Measurements from ENCODE around the gene HIPK4.
"Not testable (repeated sequence)": the region's sequence is repeated elsewhere in the genome, so short reads cannot be mapped to it uniquely, and the experiment has no call there.

HIPK4 gene

GRCh38 chr19:40390084-40390742 lies at the start of gene HIPK4:
TSS of gene HIPK4 (minus strand) at chr19:40390181. CDS start at chr19:40389902, 279 bp downstream.
- ATAC-seq = no peak

GRCh38 chr19:40438284-40438683 lies 48.3 kb upstream of the HIPK4 start:
- no peak for ATAC-seq

GRCh38 chr19:40433391-40434216 lies 43.6 kb upstream of the HIPK4 start:
- peak; percentile 83 to 87 for ATAC-seq

- not testable (repeated sequence) for ATAC-seq
These were observed 42.8 kb upstream of the HIPK4 start for GRCh38 chr19:40432760-40433159.

DNA sequence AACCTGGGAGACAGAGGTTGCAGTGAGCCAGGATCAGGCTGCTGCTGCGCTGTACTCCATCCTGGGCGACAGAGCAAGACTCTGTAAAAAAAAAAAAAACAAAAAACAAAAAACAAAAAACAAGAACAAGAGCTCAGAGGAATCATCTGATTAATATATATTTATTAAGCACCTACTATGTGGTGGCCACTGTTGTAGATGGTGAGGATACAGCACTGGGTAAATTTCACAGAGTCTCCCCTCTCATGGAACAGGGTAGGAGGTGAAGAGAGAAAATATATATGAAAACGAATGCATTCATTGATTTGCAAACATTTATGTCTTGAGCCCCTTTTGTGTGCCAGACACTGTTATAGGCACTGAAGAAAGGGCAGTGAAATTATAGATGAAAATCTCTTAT lies 41.7 kb upstream of the HIPK4 start:
- ATAC-seq = no peak

DNA sequence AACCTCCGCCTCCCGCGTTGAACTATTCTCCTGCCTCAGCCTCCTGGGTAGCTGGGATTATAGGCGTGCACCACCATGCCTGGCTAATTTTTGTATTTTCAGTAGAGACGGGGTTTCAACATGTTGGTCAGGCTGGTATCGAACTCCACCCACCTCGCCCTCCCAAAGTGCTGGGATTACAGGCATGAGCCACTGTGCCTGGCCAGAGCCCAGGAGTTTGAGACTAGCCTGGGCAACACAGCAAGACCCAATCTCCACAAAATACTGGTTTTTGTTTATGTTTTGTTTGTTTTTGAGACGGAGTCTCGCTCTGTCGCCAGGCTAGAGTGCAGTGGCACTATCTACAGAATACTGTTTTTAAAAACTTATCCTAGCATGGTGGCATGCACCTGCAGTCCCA lies 40.3 kb upstream of the HIPK4 start:
- ATAC-seq = not testable (repeated sequence)

DNA sequence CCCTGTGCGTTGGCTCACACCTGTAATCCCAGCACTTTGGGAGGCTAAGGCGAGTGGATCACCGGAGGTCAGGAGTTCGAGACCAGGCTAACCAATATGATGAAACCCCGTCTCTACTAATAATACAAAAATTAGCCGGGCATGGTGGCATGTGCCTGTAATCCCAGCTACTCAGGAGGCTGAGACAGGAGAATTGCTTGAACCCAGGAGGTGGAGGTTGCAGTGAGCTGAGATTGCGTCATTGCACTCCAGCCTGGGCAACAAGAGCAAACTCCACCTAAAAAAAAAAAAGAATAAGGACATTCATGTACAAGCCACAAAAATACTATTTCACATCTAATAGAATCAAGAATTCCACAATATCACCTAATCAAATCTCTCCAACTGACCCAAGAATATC lies 38.2 kb upstream of the HIPK4 start:
- ATAC-seq = not testable (repeated sequence)

DNA sequence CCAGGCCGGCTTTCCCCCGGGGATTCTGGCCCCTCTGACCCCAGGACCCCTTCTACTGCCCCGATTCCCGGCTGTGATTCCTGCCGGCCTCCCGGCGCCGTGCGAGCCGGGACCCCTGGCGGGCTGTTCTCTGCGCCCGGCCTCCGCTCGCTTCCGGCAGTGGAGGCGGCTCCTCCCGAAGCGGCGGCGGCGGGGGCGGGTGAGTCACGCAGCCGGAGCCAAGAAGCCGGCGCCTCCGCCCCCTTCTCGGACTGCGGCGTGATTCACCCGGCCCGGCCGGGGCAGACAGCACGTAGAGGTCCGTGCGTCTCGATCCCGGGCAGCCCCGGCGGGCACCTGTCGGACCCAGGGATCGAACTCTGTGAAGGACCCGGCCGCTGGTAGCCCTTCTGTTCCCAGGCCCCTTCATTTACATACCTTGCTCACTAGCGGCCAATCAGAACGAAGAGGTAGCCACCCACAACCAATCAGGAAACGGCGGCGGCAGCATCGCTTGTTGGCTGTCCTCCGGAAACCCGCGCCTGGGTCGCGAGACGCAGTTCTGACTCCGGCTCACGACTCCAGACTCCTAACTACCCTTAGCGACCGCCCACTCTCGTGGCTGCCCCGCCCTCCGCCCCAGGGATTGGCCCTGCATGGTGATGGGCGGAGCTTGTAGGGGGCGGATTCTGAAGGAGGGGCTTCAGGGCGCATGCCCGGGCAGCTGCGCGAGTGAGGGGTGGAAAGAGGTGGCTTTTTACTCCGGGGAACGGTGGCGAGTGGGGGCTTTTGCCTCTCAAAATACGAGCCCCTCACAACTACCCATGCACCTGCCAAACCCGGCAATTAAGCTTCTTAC lies 35.7 kb upstream of the HIPK4 start, which contains the start of gene SERTAD1:
TSS of gene SERTAD1 (minus strand) at position 543 of the 838 bp plus-strand sequence. CDS start 2,446 bp downstream, outside the sequence.
- ATAC-seq = peak; percentile 94 to 95

DNA sequence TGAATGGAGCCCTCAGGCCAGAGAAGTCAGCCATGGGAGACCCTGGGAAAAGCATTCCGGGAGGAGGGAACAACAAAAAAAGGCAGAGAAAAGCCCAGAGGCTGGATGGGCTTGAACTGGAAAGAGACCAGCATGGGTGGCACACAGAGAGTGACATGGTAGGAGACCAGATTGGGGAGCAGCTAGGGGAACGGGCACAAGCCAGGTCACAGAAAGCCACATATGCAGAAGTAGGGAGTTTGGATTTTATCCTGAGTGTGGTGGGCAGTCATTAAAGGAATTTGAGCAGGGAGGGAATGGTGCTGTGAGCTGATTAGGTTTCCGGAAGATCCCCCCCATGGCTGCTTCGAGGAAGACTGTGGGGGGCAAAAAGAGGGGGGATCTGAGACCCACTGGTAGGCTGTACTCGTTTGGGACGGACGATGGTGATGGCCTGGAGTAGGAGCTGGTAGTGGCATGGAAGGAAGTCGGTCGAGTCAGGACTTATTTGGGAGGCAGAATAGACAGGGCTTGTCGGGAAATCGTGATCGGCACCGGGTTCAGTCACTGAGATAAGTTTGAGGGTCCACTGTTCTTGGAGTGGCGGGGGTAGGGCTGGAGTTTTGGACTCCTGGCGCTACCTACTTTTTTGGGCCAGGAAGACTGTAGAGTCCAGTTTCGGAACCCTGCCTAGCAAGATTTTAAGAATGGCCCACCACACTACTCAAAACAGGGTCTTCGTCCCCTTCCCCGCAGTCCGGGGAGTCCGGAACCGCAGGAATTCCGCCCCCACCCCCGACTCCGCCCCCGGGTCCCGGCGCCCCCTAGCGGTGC lies 34.9 kb upstream of the HIPK4 start:
- no peak for ATAC-seq

- no peak for ATAC-seq
These were observed 34.0 kb upstream of the HIPK4 start for GRCh38 chr19:40423938-40424337.

DNA sequence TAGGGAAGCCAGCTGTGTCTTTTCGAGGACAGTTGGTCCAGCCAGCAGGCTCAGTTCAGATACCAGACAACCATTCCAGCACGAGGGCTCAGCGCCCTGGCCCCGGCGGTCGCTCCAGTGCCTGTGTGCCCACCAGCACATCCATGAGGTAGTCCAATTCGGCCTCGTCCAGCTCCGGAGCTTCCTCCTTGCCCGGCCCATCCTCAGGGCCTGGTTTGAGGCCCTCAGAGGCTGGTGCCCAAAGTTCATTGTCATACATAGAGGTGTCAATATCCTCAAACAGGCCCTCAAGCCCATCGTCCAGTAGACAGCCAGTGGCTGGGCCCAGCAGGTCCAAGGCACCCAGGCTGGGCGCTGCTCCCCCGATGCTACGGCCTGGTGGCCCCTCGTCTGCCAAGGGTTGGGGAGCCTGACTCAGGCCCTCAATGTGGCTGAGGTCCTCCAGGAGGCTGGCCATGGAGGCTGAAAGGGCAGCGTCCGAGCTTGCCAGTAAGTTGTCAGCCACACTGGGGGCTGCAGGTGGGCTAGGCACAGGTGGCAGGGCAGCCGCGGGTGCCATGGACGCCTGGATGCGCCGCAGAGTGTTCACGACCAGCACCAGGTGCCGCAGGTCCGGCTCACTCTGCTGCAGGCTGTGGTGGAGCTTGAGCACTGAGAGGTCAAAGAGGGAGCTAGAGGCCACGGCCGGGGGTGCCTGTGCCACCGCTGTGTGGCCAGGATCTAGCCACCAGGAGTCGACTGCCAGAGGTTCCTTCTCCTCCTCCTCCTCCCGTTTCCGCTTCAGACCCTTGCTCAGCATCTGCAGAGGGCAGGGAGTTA lies 33.0 kb upstream of the HIPK4 start:
- no peak for ATAC-seq

DNA sequence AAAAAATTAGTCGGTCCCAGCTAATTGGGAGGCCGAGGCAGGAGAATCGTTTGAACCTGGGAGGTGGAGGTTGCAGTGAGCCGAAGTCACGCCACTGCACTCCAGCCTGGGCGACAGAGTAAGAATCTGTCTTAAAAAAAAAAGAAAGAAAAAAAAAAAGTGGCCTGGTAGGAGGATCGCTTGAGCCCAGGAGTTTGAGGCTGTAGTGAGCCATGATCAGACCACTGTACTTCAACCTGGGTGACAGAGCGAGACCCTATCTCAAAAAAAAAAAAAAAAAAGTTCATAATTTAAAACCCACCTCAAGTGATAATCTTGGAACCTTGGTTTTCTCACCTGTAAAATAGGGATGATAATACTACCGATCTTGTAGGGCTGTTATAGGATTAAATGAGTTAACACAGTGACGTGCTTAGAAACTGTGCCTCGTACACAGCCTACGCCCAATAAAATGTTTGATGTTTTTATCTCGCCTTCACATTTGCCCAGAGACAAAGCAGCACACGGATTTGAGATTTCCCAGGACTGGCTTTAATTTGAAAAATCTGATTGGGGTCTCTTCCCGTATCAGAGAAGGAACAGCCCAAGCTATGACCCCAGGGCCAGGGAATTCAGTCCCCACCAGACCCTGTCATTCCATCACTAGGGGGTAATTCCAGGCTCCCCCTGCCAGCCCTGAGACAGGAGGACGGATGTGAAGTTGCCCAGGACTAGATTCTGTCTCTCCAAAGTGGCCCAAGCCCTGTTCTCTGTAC lies 32.2 kb upstream of the HIPK4 start:
- ATAC-seq = no peak

DNA sequence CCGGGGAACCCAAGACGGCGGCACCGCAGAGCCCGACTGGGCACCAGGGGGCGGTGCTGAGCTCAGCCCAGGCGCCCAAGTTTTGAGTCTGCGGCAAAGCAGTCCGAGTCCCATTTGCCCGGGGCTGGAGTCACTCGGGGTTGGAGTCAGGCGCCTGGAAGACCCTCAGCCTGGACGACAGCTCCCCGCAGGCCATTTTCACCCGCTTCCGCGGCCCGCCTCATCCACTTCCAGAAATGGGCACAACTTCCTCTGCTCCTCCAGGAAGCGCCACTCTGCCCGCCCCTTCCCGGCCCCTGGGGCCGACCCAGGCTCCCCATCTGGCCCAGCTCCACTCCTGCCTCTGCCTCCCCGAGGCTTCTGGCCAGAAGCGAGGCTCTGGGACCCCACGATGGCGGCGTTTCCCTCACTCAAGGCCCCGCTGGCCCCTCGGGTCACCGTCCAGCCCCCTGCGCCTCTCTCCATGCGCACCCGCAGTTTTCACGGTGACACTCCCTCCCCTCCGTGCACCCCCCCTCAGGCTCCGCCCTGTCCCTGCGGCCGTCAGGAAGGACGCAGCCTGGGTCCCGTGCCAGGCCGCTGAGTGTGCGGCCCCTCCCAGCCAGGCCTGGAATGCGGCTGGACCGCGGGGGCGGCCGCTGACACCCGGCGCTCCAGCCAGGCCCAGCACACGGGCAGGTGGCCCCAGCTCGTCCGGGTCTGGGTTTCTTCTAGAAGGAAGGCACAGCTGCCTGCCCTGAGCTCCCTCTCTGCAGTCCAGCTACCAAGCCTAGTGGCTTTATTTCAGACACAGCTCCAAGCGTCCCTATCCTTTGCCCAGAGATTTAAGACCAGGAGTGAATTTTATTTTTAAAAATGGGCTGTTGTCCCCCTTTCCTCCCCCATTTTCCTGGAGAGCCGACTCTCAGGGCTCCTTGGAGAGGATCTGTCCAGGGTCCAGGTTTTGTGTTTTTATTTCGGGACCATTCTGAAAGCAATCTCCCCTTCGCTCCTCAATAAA lies 31.1 kb upstream of the HIPK4 start:
- peak; percentile 26 to 40 for ATAC-seq

- ATAC-seq = no peak
These were observed 30.4 kb upstream of the HIPK4 start for GRCh38 chr19:40420451-40420765.

DNA sequence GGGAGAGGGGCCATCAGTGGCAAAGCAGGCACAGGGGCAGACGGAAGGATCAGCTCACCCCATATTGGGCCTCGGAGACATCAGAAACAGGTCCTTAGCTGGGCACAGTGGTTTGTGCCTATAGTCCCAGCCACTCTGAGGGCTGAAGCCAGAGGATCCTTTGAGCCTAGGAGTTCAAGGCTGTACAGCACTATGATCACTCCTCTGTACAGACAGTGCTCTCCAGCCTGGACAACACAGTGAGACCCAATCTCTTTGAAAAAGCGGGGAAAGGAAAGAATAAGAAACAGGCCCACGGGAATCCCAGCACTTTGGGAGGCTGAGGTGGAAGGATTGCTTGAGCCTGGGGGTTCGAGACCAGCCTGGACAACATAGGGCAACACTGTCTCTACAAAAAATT lies 29.8 kb upstream of the HIPK4 start:
- no peak for ATAC-seq

GRCh38 chr19:40419066-40419612 lies 29.2 kb upstream of the HIPK4 start:
- ATAC-seq = no peak

- ATAC-seq = no peak
These were observed 28.1 kb upstream of the HIPK4 start for GRCh38 chr19:40418040-40418439.

DNA sequence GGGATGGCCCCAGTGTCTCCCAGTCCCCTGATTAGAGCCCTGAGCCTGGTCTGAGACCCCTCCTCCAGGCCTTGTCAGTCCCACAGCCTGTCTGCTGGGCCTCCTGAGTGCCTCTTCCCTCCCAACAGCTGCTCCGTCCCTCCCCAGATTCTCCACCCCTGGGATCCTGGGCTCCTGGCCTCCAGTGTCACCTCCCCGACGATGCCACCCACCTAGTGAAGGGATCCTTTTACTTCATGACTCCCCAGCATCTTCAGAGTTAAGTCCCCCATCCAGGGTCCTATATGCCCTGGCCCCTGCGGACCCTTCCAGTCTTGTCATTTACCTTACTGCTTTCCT lies 27.6 kb upstream of the HIPK4 start:
- ATAC-seq = no peak
